HepG2 (cell line): ENCODE measurements around the gene DHH. TPM values are rescaled to one million over a fixed set of nuclear protein-coding genes. Genes with fewer than 3 reads are reported as not detected.

Experiments used
- AGO1 ChIP-seq: fragments of 200-400 bp; formaldehyde crosslinking; IDR thresholded peaks from 2 replicates; pipeline ENCODE4 v1.6.1; 2017; ENCODE audit warnings: mild to moderate bottlenecking, low read depth, low read length, moderate library complexity; ENCODE audit not compliant: poor library complexity, severe bottlenecking
- BRCA1 ChIP-seq: sonication (generic); formaldehyde crosslinking; IDR thresholded peaks from 2 replicates; pipeline ENCODE4 v1.4.0; 2020; ENCODE audit warnings: missing genetic modification reagents
- CHCHD3 ChIP-seq: sonication (generic); formaldehyde crosslinking; IDR thresholded peaks from 2 replicates; pipeline ENCODE4 v1.8.0; 2022; ENCODE audit warnings: mild to moderate bottlenecking, missing genetic modification reagents, moderate library complexity
- DMAP1 ChIP-seq: IDR thresholded peaks from 2 replicates; pipeline ENCODE4 v1.6.1; 2016
- GTF2F1 ChIP-seq: fragments of 150-350 bp; IDR thresholded peaks from 2 replicates; pipeline ENCODE4 v1.6.1; 2014; ENCODE audit warnings: low read length
- PCBP1 ChIP-seq: fragments of 200-400 bp; formaldehyde crosslinking; IDR thresholded peaks from 2 replicates; pipeline ENCODE4 v1.6.1; 2017; ENCODE audit warnings: mild to moderate bottlenecking, low read depth, low read length, borderline replicate concordance
- RBAK ChIP-seq: sonication (generic); formaldehyde crosslinking; IDR thresholded peaks from 2 replicates; pipeline ENCODE4 v1.5.1; 2020; ENCODE audit warnings: mild to moderate bottlenecking, missing genetic modification reagents
- SATB2 ChIP-seq: sonication (generic); formaldehyde crosslinking; IDR thresholded peaks from 2 replicates; pipeline ENCODE4 v1.5.0; 2020; ENCODE audit warnings: missing genetic modification reagents
- SRY ChIP-seq: sonication (generic); formaldehyde crosslinking; IDR thresholded peaks from 2 replicates; pipeline ENCODE4 v1.8.0; 2022; ENCODE audit warnings: mild to moderate bottlenecking, missing genetic modification reagents
- SSRP1 ChIP-seq: IDR thresholded peaks from 2 replicates; pipeline ENCODE4 v1.6.1; 2016; ENCODE audit warnings: control low read depth
- STAG1 ChIP-seq: sonication (generic); formaldehyde crosslinking; IDR thresholded peaks from 2 replicates; pipeline ENCODE4 v1.4.0; 2020; ENCODE audit warnings: missing genetic modification reagents
- ZNF136 ChIP-seq: sonication (generic); formaldehyde crosslinking; IDR thresholded peaks from 2 replicates; pipeline ENCODE4 v1.8.1; 2022; ENCODE audit warnings: low read depth, mild to moderate bottlenecking, moderate library complexity, missing genetic modification reagents
- ZNF24 ChIP-seq: fragments of 450-650 bp; IDR thresholded peaks from 2 replicates; pipeline ENCODE4 v1.6.1; 2017; ENCODE audit warnings: antibody characterized with exemption, mild to moderate bottlenecking
- ZNF33A ChIP-seq: sonication (generic); formaldehyde crosslinking; IDR thresholded peaks from 2 replicates; pipeline ENCODE4 v1.5.1; 2020; ENCODE audit warnings: missing genetic modification reagents, mild to moderate bottlenecking, moderate library complexity, borderline replicate concordance
- ZSCAN25 ChIP-seq: sonication (generic); formaldehyde crosslinking; IDR thresholded peaks from 2 replicates; pipeline ENCODE4 v1.8.0; 2022; ENCODE audit warnings: mild to moderate bottlenecking, missing genetic modification reagents
- polyA plus RNA-seq, 8 experiments: library from polyadenylated mRNA; depleted of rRNA in 3 of 8; stranded (reverse) in 7 of 8; unstranded in 1 of 8; fragments of >200 nt; fragmentation: Illumina TruSeq in 4 of 8; extraction: Trizol in 4 of 8; gene quantifications; 2 replicates each; pipeline versions ENCODE4 v1.2.1 to v1.2.3, GENCODE V29; 2011 to 2016; ENCODE audit warnings: low read depth in 4 of 8, missing spikeins in 1 of 8, mixed read lengths in 1 of 8; ENCODE audit not compliant: insufficient read depth in 1 of 8
- total RNA-seq, 5 experiments: library from RNA; depleted of rRNA; stranded (reverse); fragments of >200 nt; fragmentation: Illumina TruSeq; extraction: Trizol; gene quantifications; 2 replicates each; pipeline ENCODE4 v1.2.3, GENCODE V29; 2016; ENCODE audit warnings: low read depth in 1 of 5
- TF ChIP-seq, protein P1 (sequence below): sonication (generic); formaldehyde crosslinking; IDR thresholded peaks from 2 replicates; pipeline ENCODE4 v1.5.0; 2020; ENCODE audit warnings: mild to moderate bottlenecking, missing genetic modification reagents, borderline replicate concordance
- TF ChIP-seq, protein P2 (sequence below): IDR thresholded peaks from 2 replicates; pipeline ENCODE4 v1.6.1; 2016
- TF ChIP-seq, protein P3 (sequence below): sonication (generic); formaldehyde crosslinking; IDR thresholded peaks from 2 replicates; pipeline ENCODE4 v1.4.0; 2020; ENCODE audit warnings: missing genetic modification reagents

DHH gene
- total and polyA plus RNA-seq, 2 of the 13 experiments (the other 11 are each of a cell fraction or from before 2014, with no cell fraction given): not detected

DNA sequence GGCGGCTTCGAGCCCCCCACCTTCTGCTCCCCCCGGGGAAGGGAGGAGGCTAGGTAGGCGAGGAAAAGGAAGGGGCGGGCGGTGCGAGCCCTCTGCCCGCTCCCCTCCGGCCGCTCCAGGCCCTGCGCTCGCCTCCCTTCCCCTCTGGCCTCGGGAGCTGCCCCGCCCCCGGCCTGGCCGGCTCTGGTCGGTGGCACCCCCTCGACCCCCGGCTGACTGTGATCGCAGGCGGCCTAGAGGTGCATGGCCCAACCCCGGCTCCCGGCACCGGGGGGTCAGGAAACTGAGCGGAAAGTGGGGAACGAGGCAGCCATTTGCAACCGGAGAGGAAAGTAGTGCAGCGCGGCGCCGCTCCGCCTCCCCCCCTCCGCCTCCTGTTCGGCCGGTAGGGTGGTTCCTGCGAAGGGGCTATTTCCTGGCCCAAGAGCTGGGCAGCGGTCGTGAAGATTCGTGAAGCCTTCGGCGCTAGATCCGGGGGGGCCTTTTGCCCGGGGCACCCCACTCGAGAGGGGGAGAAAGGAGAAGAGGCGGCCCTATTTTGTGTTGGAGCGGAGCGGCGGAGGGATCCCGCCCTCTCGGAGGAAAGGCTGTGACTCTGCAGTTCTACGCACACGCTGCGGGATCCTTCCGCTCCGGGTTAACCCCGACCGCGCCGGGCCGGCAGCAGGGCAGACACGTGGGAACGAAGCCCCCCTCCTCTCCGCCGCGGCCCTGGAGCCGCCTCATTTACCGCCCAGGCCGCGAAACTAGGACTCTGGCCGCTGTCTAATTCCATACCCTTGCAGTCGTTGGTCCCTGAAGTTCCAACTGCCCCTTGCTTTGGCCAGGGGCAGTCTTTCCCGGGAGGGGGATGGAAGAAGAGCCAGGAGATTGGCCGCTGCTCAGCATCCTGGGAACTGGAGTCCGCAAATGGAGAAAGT is 34.1 kb downstream of the DHH start, which contains the start of gene KMT2D (continued):
- TF ChIP-seq, protein P1, sequence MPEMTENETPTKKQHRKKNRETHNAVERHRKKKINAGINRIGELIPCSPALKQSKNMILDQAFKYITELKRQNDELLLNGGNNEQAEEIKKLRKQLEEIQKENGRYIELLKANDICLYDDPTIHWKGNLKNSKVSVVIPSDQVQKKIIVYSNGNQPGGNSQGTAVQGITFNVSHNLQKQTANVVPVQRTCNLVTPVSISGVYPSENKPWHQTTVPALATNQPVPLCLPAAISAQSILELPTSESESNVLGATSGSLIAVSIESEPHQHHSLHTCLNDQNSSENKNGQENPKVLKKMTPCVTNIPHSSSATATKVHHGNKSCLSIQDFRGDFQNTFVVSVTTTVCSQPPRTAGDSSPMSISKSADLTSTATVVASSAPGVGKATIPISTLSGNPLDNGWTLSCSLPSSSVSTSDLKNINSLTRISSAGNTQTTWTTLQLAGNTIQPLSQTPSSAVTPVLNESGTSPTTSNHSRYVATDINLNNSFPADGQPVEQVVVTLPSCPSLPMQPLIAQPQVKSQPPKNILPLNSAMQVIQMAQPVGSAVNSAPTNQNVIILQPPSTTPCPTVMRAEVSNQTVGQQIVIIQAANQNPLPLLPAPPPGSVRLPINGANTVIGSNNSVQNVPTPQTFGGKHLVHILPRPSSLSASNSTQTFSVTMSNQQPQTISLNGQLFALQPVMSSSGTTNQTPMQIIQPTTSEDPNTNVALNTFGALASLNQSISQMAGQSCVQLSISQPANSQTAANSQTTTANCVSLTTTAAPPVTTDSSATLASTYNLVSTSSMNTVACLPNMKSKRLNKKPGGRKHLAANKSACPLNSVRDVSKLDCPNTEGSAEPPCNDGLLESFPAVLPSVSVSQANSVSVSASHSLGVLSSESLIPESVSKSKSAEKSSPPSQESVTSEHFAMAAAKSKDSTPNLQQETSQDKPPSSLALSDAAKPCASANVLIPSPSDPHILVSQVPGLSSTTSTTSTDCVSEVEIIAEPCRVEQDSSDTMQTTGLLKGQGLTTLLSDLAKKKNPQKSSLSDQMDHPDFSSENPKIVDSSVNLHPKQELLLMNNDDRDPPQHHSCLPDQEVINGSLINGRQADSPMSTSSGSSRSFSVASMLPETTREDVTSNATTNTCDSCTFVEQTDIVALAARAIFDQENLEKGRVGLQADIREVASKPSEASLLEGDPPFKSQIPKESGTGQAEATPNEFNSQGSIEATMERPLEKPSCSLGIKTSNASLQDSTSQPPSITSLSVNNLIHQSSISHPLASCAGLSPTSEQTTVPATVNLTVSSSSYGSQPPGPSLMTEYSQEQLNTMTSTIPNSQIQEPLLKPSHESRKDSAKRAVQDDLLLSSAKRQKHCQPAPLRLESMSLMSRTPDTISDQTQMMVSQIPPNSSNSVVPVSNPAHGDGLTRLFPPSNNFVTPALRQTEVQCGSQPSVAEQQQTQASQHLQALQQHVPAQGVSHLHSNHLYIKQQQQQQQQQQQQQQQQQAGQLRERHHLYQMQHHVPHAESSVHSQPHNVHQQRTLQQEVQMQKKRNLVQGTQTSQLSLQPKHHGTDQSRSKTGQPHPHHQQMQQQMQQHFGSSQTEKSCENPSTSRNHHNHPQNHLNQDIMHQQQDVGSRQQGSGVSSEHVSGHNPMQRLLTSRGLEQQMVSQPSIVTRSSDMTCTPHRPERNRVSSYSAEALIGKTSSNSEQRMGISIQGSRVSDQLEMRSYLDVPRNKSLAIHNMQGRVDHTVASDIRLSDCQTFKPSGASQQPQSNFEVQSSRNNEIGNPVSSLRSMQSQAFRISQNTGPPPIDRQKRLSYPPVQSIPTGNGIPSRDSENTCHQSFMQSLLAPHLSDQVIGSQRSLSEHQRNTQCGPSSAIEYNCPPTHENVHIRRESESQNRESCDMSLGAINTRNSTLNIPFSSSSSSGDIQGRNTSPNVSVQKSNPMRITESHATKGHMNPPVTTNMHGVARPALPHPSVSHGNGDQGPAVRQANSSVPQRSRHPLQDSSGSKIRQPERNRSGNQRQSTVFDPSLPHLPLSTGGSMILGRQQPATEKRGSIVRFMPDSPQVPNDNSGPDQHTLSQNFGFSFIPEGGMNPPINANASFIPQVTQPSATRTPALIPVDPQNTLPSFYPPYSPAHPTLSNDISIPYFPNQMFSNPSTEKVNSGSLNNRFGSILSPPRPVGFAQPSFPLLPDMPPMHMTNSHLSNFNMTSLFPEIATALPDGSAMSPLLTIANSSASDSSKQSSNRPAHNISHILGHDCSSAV (CRISPR knock-in tag): no peak
- TF ChIP-seq, protein P2, sequence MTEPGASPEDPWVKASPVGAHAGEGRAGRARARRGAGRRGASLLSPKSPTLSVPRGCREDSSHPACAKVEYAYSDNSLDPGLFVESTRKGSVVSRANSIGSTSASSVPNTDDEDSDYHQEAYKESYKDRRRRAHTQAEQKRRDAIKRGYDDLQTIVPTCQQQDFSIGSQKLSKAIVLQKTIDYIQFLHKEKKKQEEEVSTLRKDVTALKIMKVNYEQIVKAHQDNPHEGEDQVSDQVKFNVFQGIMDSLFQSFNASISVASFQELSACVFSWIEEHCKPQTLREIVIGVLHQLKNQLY: no peak
- TF ChIP-seq RBAK (peak; percentile 76; the same call in 1 of the 2 replicates), DMAP1 (CRISPR knock-in tag) (peak; percentile 99), STAG1 (no peak), SRY (peak; percentile 55; the same call in 1 of the 2 replicates), CHCHD3 (no peak), PCBP1 (peak; percentile 100), SSRP1 (no peak), AGO1 (peak; percentile 74), BRCA1 (CRISPR knock-in tag) (no peak), SATB2 (CRISPR knock-in tag) (no peak; the same call in 1 of the 2 replicates), ZNF33A (CRISPR knock-in tag) (no peak; the same call in 1 of the 2 replicates), ZSCAN25 (CRISPR knock-in tag) (peak; percentile 84), ZNF24 (peak; percentile 74; the same call in 1 of the 2 replicates), ZNF136 (CRISPR knock-in tag) (no peak), GTF2F1 (peak; percentile 52; the same call in 1 of the 2 replicates)
- TF ChIP-seq, protein P3, sequence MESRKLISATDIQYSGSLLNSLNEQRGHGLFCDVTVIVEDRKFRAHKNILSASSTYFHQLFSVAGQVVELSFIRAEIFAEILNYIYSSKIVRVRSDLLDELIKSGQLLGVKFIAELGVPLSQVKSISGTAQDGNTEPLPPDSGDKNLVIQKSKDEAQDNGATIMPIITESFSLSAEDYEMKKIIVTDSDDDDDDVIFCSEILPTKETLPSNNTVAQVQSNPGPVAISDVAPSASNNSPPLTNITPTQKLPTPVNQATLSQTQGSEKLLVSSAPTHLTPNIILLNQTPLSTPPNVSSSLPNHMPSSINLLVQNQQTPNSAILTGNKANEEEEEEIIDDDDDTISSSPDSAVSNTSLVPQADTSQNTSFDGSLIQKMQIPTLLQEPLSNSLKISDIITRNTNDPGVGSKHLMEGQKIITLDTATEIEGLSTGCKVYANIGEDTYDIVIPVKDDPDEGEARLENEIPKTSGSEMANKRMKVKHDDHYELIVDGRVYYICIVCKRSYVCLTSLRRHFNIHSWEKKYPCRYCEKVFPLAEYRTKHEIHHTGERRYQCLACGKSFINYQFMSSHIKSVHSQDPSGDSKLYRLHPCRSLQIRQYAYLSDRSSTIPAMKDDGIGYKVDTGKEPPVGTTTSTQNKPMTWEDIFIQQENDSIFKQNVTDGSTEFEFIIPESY (CRISPR knock-in tag): peak; percentile 58; the same call in 1 of the 2 replicates
